Testis (tissue), 2 donors: ENCODE results near the gene RUVBL1.

ENCODE experiments used
- CTCF ChIP-seq, 3 experiments: fragments of 450-650 bp in 2 of 3; fragments of 200-600 bp in 1 of 3; sonication (generic) in 1 of 3; IDR thresholded peaks; one replicate each; pipeline ENCODE4 v1.5.1; 2016 to 2019; ENCODE audit warnings: antibody characterized with exemption in 3 of 3, mild to moderate bottlenecking in 2 of 3, moderate library complexity in 1 of 3
- POLR2A ChIP-seq: fragments of 450-650 bp; IDR thresholded peaks from one replicate; pipeline ENCODE4 v1.6.1; 2017; ENCODE audit warnings: antibody characterized with exemption, mild to moderate bottlenecking, moderate library complexity

- TF ChIP-seq CTCF (IDR thresholded peaks at IDR 0.05) (no peak), POLR2A (no peak)
These were observed 9.8 kb upstream of the RUVBL1 start for GRCh38 chr3:128133273-128133883.
